Body of pancreas (tissue), 4 donors: ENCODE results near the gene GPC1. TPM values are rescaled to one million over a fixed set of nuclear protein-coding genes. Genes with fewer than 3 reads are reported as not detected.

Source experiments
- ATAC-seq: fragments of 150-250 bp; one replicate; pipeline ENCODE4 v1.9.1; 2016
- DNase-seq, 4 donors: peaks; one replicate each; pipeline ENCODE4 v3.0.0-alpha.2; 2019
- H3K27ac ChIP-seq, 4 donors: fragments of 200-600 bp; sonication (generic); 1 replicate in 3 of 4; 2 replicates in 1 of 4; pipeline versions ENCODE4 v1.5.1 to v1.6.1; 2016 to 2019; ENCODE audit warnings: mild to moderate bottlenecking in 1 of 4, mixed read lengths in 1 of 4, moderate library complexity in 1 of 4
- H3K27me3 ChIP-seq, 2 donors: fragments of 200-600 bp; sonication (generic); one replicate each; pipeline ENCODE4 v1.6.0; 2016; ENCODE audit warnings: mild to moderate bottlenecking in 1 of 2
- H3K36me3 ChIP-seq, 2 donors: fragments of 200-600 bp; sonication (generic); replicated peaks in 1 of 2; 2 replicates each; pipeline ENCODE4 v1.5.1; 2016; ENCODE audit warnings: low read depth in 2 of 2; ENCODE audit not compliant: insufficient read depth in 1 of 2
- H3K4me1 ChIP-seq: fragments of 200-600 bp; sonication (generic); one replicate; pipeline ENCODE4 v1.6.0; 2016
- H3K4me3 ChIP-seq, 2 donors: fragments of 200-600 bp; sonication (generic); 1 replicate in 1 of 2; 2 replicates in 1 of 2; pipeline ENCODE4 v1.5.1; 2016 to 2019
- H3K9me3 ChIP-seq, 3 donors: fragments of 200-600 bp; sonication (generic); 1 replicate in 2 of 3; 2 replicates in 1 of 3; pipeline ENCODE4 v1.5.1; 2016
- CTCF ChIP-seq, 7 experiments: fragments of 450-650 bp in 4 of 7; fragments of 200-600 bp in 3 of 7; sonication (generic) in 3 of 7; IDR thresholded peaks; one replicate each; pipeline ENCODE4 v1.5.1; 2016 to 2019; ENCODE audit warnings: antibody characterized with exemption in 7 of 7
- POLR2A ChIP-seq, 3 donors: fragments of 450-650 bp; IDR thresholded peaks; one replicate each; pipeline ENCODE4 v1.6.1; 2016; ENCODE audit warnings: antibody characterized with exemption in 3 of 3, mild to moderate bottlenecking in 2 of 3
- WGBS, 2 donors: methylation state at CpG; one replicate each; pipeline ENCODE4 v1.1.5; 2017; 5-methylcytosine and 5-hydroxymethylcytosine counted together
- intact Hi-C: fragments of 100-400 bp; cut with DNase I; formaldehyde crosslinking; loops from one replicate; pipeline ENCODE4 v1.15.1; 2023
- total RNA-seq, 2 donors: library from RNA; depleted of rRNA; stranded (reverse); fragments of >200 nt; gene quantifications; one replicate each; pipeline ENCODE4 v1.1.0, GENCODE V29; 2016

Gene GPC1
- total RNA-seq, 2 donors from 2014 or later, result 23.3 to 30.7 TPM

GRCh38 chr2:240420206-240421104 is 15.0 kb upstream of the GPC1 start:
- Histone ChIP-seq H3K27ac (no peak overlapping the region), H3K27me3 (no peaks in the 10 kb centered on the region), H3K4me1 (no peaks in the 10 kb centered on the region), H3K9me3 (no peaks in the 10 kb centered on the region), H3K36me3 (no peaks in the 10 kb centered on the region), H3K4me3 (no peak overlapping the region)
- no peak for ATAC-seq
- peak in 2 of 4 donors; percentile 3 to 7 for DNase-seq
- 88 to 89% methylated on average over 13 to 18 of the region's 18 CpGs for WGBS, 2 donors
- intact Hi-C loops, result no loop called here
- TF ChIP-seq CTCF (IDR thresholded peaks at IDR 0.05) (no peak), POLR2A (IDR thresholded peaks at IDR 0.05) (no peak)

DNA sequence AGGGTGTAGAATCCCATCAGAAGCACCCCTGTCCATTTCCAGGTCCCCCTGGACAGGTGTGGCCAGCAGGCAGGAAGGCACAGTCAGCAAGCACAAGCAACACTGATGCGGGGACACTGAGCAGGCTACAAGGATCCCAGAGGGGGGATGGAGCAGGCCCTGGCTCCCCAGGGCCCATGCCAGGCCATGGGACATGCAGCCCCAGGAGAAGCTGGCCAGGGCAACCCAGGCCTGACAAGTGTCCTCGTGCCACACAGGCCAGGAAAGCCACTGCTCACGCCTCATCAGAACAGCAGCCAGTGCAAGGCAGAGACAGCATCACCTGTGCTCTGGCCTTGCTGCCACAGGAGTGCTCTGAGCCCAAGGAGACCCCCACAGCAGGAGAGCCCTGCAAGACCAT is 14.1 kb upstream of the GPC1 start:
- Histone ChIP-seq H3K36me3 (no peaks in the 10 kb centered on the region), H3K4me3 (no peak overlapping the region), H3K4me1 (peaks cover 1% of the 10 kb centered on the region), H3K27me3 (no peaks in the 10 kb centered on the region), H3K9me3 (no peaks in the 10 kb centered on the region), H3K27ac (no peak overlapping the region)
- no peak for TF ChIP-seq CTCF (IDR thresholded peaks at IDR 0.05)
- intact Hi-C loops, result no loop called here
- ATAC-seq (no peak), DNase-seq (peak in 2 of 4 donors; percentile 1 to 4)
- WGBS, 2 donors, result 79% methylated on average over 3 of the region's 3 CpGs; no CpG with 5 or more reads in 1 of the 2 donors

GRCh38 chr2:240422658-240423329 is 12.7 kb upstream of the GPC1 start:
- Histone ChIP-seq H3K27ac (peak overlapping the region in 3 of 4 donors; percentile 46 to 63 (median 56)), H3K4me3 (no peak overlapping the region), H3K4me1 (peaks cover 13% of the 10 kb centered on the region), H3K27me3 (no peaks in the 10 kb centered on the region), H3K9me3 (no peaks in the 10 kb centered on the region), H3K36me3 (no peaks in the 10 kb centered on the region)
- peak; percentile 38 for ATAC-seq
- DNase-seq, result peak in 3 of 4 donors; percentile 8 to 23 (median 8)
- 53 to 57% methylated on average over 6 of the region's 6 CpGs for WGBS, 2 donors
- TF ChIP-seq CTCF (IDR thresholded peaks at IDR 0.05) (no peak), POLR2A (IDR thresholded peaks at IDR 0.05) (no peak)
- intact Hi-C loops, result no loop called here

GRCh38 chr2:240423788-240424191 is 11.7 kb upstream of the GPC1 start:
- WGBS, 2 donors, result 79 to 81% methylated on average over 12 to 17 of the region's 17 CpGs
- H3K27me3 ChIP-seq, result no peaks in the 10 kb centered on the region
- TF ChIP-seq CTCF (IDR thresholded peaks at IDR 0.05) (no peak), POLR2A (IDR thresholded peaks at IDR 0.05) (no peak)
- no peaks in the 10 kb centered on the region for H3K36me3 ChIP-seq
- peaks cover 13% of the 10 kb centered on the region for H3K4me1 ChIP-seq
- intact Hi-C loops, result no loop called here
- peak; percentile 1 to 20 (median 10) for DNase-seq
- H3K9me3 ChIP-seq, result no peaks in the 10 kb centered on the region
- no peak for ATAC-seq
- peak overlapping the region; percentile 32 to 63 (median 51) for H3K27ac ChIP-seq
- no peak overlapping the region for H3K4me3 ChIP-seq
